HL-60 (cell line): ENCODE data around the gene FAT1.

Experiments
- DNase-seq, 2 experiments: peaks; one replicate each; pipeline ENCODE4 v3.0.0-alpha.2; 2010 to 2020; ENCODE audit warnings: low read depth in 1 of 2, low spot score in 1 of 2
- H3K27ac ChIP-seq: fragments of 250-450 bp; sonication (Bioruptor Pico); replicated peaks from 2 replicates; pipeline ENCODE4 v1.5.1; 2020; ENCODE audit warnings: mild to moderate bottlenecking, moderate library complexity
- H3K27me3 ChIP-seq: fragments of 250-450 bp; sonication (Bioruptor Pico); 2 replicates; pipeline ENCODE4 v1.5.1; 2021; ENCODE audit warnings: mild to moderate bottlenecking, moderate library complexity; ENCODE audit not compliant: insufficient read depth, poor library complexity, severe bottlenecking
- H3K4me3 ChIP-seq: replicated peaks from 2 replicates; pipeline ENCODE4 v1.5.1; 2011; ENCODE audit warnings: mild to moderate bottlenecking, control low read depth, low read length; ENCODE audit not compliant: insufficient read depth
- GABPA ChIP-seq: IDR thresholded peaks from 2 replicates; pipeline ENCODE4 v1.6.1; 2012; ENCODE audit warnings: low read depth
- POLR2AphosphoS5 ChIP-seq: IDR thresholded peaks from 2 replicates; pipeline ENCODE4 v1.6.1; 2012; ENCODE audit warnings: low read depth
- SPI1 ChIP-seq: IDR thresholded peaks from 2 replicates; pipeline ENCODE4 v1.6.1; 2012; ENCODE audit warnings: low read depth, mild to moderate bottlenecking, borderline replicate concordance
- TF ChIP-seq, protein P1 (sequence below): IDR thresholded peaks from one replicate; pipeline ENCODE4 v1.5.1; 2011; ENCODE audit warnings: low read length, control low read depth, inconsistent platforms; ENCODE audit not compliant: insufficient read depth
- TF ChIP-seq, protein P2 (sequence below): IDR thresholded peaks from 2 replicates; pipeline ENCODE4 v1.6.1; 2012; ENCODE audit warnings: low read depth; ENCODE audit not compliant: insufficient replicate concordance

FAT1 gene

DNA sequence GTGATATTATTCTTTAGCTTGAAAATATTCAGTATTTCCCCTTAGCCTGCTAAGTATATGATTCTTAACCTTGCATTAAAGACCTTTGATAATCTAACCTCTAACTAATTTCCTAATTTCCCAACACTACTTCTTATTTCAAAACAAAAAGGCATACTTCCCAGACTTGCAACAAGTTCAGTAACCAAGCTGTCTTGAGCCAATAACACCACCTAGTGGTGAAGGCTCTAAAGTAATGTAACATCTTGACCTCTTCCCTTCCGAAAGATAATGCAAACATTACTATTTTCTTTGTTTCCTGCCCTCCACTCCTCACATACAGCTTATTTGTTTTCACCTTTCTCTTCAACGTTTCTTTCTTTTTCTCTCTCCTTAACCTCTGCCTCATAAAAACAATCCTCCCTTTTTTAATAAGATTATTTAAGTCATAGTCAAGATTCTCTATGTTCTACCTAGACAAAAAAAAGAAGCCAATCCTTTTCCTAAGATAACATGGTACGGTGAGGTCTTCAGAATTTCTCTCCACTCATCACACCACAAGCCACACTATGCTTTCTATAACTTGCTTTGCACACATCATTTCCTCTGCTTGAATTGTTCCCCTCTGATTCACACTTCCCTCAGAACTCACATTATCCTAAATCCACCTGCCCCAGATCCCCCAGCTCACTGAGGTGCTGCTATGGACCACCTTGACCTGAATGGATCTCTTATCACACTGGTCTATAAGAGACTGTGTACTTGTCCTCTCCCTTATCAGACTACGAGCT, 3.5 kb downstream of the FAT1 start:
- peaks cover 16% of the 10 kb centered on the region for H3K27me3 ChIP-seq
- DNase-seq = peak; percentile 32 to 72
- no peak overlapping the region for H3K4me3 ChIP-seq
- H3K27ac ChIP-seq = no peak overlapping the region
- TF ChIP-seq, protein P1, sequence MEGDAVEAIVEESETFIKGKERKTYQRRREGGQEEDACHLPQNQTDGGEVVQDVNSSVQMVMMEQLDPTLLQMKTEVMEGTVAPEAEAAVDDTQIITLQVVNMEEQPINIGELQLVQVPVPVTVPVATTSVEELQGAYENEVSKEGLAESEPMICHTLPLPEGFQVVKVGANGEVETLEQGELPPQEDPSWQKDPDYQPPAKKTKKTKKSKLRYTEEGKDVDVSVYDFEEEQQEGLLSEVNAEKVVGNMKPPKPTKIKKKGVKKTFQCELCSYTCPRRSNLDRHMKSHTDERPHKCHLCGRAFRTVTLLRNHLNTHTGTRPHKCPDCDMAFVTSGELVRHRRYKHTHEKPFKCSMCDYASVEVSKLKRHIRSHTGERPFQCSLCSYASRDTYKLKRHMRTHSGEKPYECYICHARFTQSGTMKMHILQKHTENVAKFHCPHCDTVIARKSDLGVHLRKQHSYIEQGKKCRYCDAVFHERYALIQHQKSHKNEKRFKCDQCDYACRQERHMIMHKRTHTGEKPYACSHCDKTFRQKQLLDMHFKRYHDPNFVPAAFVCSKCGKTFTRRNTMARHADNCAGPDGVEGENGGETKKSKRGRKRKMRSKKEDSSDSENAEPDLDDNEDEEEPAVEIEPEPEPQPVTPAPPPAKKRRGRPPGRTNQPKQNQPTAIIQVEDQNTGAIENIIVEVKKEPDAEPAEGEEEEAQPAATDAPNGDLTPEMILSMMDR = peak; percentile 28
- no peak for TF ChIP-seq POLR2AphosphoS5
- TF ChIP-seq, protein P2, sequence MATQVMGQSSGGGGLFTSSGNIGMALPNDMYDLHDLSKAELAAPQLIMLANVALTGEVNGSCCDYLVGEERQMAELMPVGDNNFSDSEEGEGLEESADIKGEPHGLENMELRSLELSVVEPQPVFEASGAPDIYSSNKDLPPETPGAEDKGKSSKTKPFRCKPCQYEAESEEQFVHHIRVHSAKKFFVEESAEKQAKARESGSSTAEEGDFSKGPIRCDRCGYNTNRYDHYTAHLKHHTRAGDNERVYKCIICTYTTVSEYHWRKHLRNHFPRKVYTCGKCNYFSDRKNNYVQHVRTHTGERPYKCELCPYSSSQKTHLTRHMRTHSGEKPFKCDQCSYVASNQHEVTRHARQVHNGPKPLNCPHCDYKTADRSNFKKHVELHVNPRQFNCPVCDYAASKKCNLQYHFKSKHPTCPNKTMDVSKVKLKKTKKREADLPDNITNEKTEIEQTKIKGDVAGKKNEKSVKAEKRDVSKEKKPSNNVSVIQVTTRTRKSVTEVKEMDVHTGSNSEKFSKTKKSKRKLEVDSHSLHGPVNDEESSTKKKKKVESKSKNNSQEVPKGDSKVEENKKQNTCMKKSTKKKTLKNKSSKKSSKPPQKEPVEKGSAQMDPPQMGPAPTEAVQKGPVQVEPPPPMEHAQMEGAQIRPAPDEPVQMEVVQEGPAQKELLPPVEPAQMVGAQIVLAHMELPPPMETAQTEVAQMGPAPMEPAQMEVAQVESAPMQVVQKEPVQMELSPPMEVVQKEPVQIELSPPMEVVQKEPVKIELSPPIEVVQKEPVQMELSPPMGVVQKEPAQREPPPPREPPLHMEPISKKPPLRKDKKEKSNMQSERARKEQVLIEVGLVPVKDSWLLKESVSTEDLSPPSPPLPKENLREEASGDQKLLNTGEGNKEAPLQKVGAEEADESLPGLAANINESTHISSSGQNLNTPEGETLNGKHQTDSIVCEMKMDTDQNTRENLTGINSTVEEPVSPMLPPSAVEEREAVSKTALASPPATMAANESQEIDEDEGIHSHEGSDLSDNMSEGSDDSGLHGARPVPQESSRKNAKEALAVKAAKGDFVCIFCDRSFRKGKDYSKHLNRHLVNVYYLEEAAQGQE = no peak
- TF ChIP-seq GABPA = no peak
- no peak for TF ChIP-seq SPI1

DNA sequence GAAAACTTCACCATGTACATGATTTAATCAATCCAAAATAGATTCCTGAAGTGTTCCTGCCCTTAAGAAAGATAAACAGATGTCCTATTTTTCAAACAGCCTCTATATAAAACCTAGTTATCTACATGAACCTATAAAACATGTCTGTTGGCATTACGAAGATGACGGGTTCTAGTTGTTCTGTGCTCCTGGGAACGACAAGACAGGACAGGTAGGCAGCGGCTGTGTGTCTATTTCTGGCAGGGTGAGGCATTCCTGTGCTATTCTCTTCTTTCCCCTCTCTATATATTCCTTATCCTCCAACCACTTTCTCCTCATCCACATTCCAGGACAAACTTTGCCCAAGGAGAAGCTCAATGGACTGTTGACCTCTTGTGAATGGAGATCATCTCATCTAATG, 6.1 kb downstream of the FAT1 start:
- no peak overlapping the region for H3K27ac ChIP-seq
- TF ChIP-seq SPI1 = no peak
- TF ChIP-seq, protein P2 = no peak
- no peak for TF ChIP-seq GABPA
- TF ChIP-seq, protein P1 = no peak
- TF ChIP-seq POLR2AphosphoS5 = no peak
- peaks cover 3% of the 10 kb centered on the region for H3K27me3 ChIP-seq
- no peak for DNase-seq
- H3K4me3 ChIP-seq = no peak overlapping the region

DNA sequence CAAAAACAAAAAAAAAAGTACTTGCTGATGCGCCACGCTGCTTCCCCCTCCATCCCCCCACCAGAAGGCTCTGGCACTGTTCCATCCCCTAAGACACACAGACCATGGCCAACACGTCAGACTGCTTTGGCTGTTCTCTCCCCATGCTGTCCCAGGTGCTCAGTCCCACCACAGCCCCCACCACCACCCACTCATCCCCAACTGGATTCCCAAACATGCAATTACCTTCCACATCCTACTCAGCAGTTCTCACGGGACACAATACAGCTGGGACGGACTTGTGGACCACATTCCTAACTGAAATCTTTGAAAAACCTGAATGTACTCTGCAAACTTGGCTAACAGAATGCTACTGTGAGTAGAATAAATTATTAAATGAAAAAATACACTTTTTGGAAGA, 8.6 kb downstream of the FAT1 start:
- H3K27me3 ChIP-seq = no peaks in the 10 kb centered on the region
- TF ChIP-seq, protein P1 = no peak
- no peak for TF ChIP-seq SPI1
- TF ChIP-seq, protein P2 = no peak
- no peak for TF ChIP-seq POLR2AphosphoS5
- TF ChIP-seq GABPA = no peak
- DNase-seq = no peak
- H3K27ac ChIP-seq = no peak overlapping the region
- no peak overlapping the region for H3K4me3 ChIP-seq
